Sigmoid colon (tissue), 7 donors: Measurements from ENCODE around the gene FIGNL2. TPM values are rescaled to one million over a fixed set of nuclear protein-coding genes. Genes with fewer than 3 reads are reported as not detected.

Experiments used
- DNase-seq: peaks from one replicate; pipeline ENCODE4 v3.0.0-alpha.2; 2019
- H3K27ac ChIP-seq, 4 donors: fragments of 200-600 bp; sonication (generic); one replicate each; pipeline ENCODE4 v1.5.1; 2016 to 2019; ENCODE audit warnings: mild to moderate bottlenecking in 1 of 4
- H3K27me3 ChIP-seq, 3 donors: fragments of 200-600 bp; sonication (generic); one replicate each; pipeline ENCODE4 v1.5.1; 2019; ENCODE audit warnings: mild to moderate bottlenecking in 1 of 3
- H3K36me3 ChIP-seq, 4 donors: fragments of 200-600 bp; sonication (generic); one replicate each; pipeline ENCODE4 v1.5.1; 2016 to 2019
- H3K4me1 ChIP-seq, 4 donors: fragments of 200-600 bp; sonication (generic); one replicate each; pipeline ENCODE4 v1.5.1; 2017 to 2019
- H3K4me3 ChIP-seq, 4 donors: fragments of 200-600 bp; sonication (generic); one replicate each; pipeline ENCODE4 v1.5.1; 2017 to 2019; ENCODE audit warnings: mild to moderate bottlenecking in 2 of 4, moderate library complexity in 1 of 4
- H3K9me3 ChIP-seq, 4 donors: fragments of 200-600 bp in 3 of 4; sonication (generic) in 3 of 4; one replicate each; pipeline versions ENCODE4 v1.5.1 to v1.6.1; 2013 to 2019
- EP300 ChIP-seq, 4 donors: sonication (generic); formaldehyde crosslinking; IDR thresholded peaks; one replicate each; pipeline ENCODE4 v1.6.1; 2017; ENCODE audit warnings: antibody characterized with exemption in 4 of 4
- POLR2A ChIP-seq, 2 donors: fragments of 450-650 bp; IDR thresholded peaks; one replicate each; pipeline ENCODE4 v1.6.1; 2016; ENCODE audit warnings: antibody characterized with exemption in 2 of 2, mild to moderate bottlenecking in 2 of 2, moderate library complexity in 2 of 2
- POLR2AphosphoS5 ChIP-seq, 4 donors: sonication (generic); formaldehyde crosslinking; IDR thresholded peaks; one replicate each; pipeline ENCODE4 v1.6.1; 2017; ENCODE audit warnings: antibody characterized with exemption in 4 of 4
- WGBS, 2 donors: extraction: QIAGEN DNeasy Blood & Tissue Kit; methylation state at CpG; one replicate each; pipeline ENCODE4 v1.1.7; 2013; 5-methylcytosine and 5-hydroxymethylcytosine counted together
- intact Hi-C: fragments of 100-400 bp; cut with DNase I; formaldehyde crosslinking; loops from one replicate; pipeline ENCODE4 v1.15.1; 2023
- polyA plus RNA-seq, 3 donors: library from polyadenylated mRNA; stranded (reverse); fragments of 200-250 nt; gene quantifications; one replicate each; pipeline ENCODE4 v1.2.3, GENCODE V29; 2013
- total RNA-seq, 4 donors: library from RNA; depleted of rRNA; stranded (reverse); fragments of >200 nt; gene quantifications; one replicate each; pipeline ENCODE4 v1.1.0, GENCODE V29; 2016
- TF ChIP-seq, protein P1 (sequence below), 4 experiments: fragments of 450-650 bp in 3 of 4; fragments of 200-600 bp in 1 of 4; IDR thresholded peaks; one replicate each; pipeline ENCODE4 v1.5.1; 2016 to 2019; ENCODE audit warnings: antibody characterized with exemption in 4 of 4, mild to moderate bottlenecking in 3 of 4, moderate library complexity in 2 of 4
- donor health status: healthy with polysubstance abuse.
- donor health status: Bipolar disorder and iron deficiency.
- donor health status: healthy.

The FIGNL2 gene
- total and polyA plus RNA-seq, 7 donors, result 0.28 to 0.36 (median 0.36) TPM; not detected in 4

DNA sequence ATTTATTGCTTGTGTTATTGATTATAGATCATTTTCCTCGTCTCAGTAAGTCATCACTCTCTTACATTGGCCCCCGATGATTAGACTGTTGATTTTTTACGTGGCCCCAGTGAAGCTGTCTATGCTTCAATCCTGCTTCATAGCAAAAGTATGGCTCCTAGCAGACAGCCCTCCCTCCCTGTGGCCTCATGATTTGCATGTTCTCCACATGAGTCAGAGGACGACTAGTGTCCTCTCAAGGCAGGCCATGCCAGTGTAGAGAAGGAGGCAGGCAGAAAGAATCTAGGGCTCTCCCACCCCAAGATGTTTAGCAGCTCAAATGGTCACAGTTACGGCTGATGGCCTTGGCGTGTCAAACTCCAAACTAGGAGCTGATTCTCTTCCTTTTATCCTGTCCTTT, 59.6 kb downstream of the FIGNL2 start:
- TF ChIP-seq, protein P1, sequence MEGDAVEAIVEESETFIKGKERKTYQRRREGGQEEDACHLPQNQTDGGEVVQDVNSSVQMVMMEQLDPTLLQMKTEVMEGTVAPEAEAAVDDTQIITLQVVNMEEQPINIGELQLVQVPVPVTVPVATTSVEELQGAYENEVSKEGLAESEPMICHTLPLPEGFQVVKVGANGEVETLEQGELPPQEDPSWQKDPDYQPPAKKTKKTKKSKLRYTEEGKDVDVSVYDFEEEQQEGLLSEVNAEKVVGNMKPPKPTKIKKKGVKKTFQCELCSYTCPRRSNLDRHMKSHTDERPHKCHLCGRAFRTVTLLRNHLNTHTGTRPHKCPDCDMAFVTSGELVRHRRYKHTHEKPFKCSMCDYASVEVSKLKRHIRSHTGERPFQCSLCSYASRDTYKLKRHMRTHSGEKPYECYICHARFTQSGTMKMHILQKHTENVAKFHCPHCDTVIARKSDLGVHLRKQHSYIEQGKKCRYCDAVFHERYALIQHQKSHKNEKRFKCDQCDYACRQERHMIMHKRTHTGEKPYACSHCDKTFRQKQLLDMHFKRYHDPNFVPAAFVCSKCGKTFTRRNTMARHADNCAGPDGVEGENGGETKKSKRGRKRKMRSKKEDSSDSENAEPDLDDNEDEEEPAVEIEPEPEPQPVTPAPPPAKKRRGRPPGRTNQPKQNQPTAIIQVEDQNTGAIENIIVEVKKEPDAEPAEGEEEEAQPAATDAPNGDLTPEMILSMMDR (IDR thresholded peaks at IDR 0.05), result no peak
- TF ChIP-seq POLR2AphosphoS5 (IDR thresholded peaks at IDR 0.05) (no peak), POLR2A (IDR thresholded peaks at IDR 0.05) (no peak), EP300 (IDR thresholded peaks at IDR 0.05) (no peak)
- H3K36me3 ChIP-seq, result no peaks in the 10 kb centered on the region
- no peaks in the 10 kb centered on the region for H3K27me3 ChIP-seq
- H3K4me3 ChIP-seq, result no peak overlapping the region
- H3K9me3 ChIP-seq, result no peaks in the 10 kb centered on the region
- whole genome bisulfite sequencing, 2 donors, result 85 to 91% methylated on average over 6 of the region's 6 CpGs
- intact Hi-C loops, result no loop called here
- DNase-seq, result no peak
- H3K4me1 ChIP-seq, result no peaks in the 10 kb centered on the region
- no peak overlapping the region for H3K27ac ChIP-seq

GRCh38 chr12:51785906-51786305, 62.6 kb downstream of the FIGNL2 start:
- 82 to 91% methylated on average over 2 of the region's 2 CpGs for WGBS, 2 donors

DNA sequence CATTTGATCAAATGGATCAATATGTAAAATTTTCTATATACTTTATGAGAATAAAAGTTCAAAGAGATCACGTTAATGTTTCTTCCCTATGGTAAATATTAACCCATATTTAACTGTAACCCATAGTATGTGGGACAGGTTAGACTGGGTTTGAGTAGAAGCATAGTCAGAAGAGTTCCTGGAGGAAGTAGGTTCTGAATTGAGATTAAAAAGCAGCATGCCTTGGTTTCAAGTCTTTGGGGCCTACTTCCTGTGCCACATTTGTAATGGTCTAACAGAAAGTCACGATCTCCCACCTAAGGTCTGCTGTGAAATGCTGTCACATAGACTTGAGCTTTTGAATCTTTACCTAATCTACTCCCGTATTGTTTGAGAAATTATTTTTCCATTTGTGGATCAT, 63.8 kb downstream of the FIGNL2 start:
- intact Hi-C loops, result no loop called here
- Histone ChIP-seq H3K27me3 (no peaks in the 10 kb centered on the region), H3K36me3 (no peaks in the 10 kb centered on the region), H3K27ac (no peak overlapping the region), H3K4me3 (no peak overlapping the region), H3K4me1 (no peaks in the 10 kb centered on the region), H3K9me3 (no peaks in the 10 kb centered on the region)
- no peak for DNase-seq
- TF ChIP-seq POLR2A (IDR thresholded peaks at IDR 0.05) (no peak), EP300 (IDR thresholded peaks at IDR 0.05) (no peak), POLR2AphosphoS5 (IDR thresholded peaks at IDR 0.05) (no peak)
- TF ChIP-seq, protein P1 (IDR thresholded peaks at IDR 0.05), result no peak
- WGBS, 2 donors, result 54 to 60% methylated on average over 3 of the region's 3 CpGs

More at GRCh38 chr12:51785906-51786305, 62.6 kb downstream of the FIGNL2 start:
- Histone ChIP-seq H3K9me3 (no peaks in the 10 kb centered on the region), H3K27ac (no peak overlapping the region), H3K36me3 (no peaks in the 10 kb centered on the region), H3K4me1 (no peaks in the 10 kb centered on the region), H3K27me3 (no peaks in the 10 kb centered on the region), H3K4me3 (no peak overlapping the region)
- no peak for DNase-seq
- no peak for TF ChIP-seq POLR2AphosphoS5 (IDR thresholded peaks at IDR 0.05)
- TF ChIP-seq POLR2A (IDR thresholded peaks at IDR 0.05), result no peak
- TF ChIP-seq, protein P1 (IDR thresholded peaks at IDR 0.05), result no peak
- no peak for TF ChIP-seq EP300 (IDR thresholded peaks at IDR 0.05)
- intact Hi-C loops, result no loop called here

GRCh38 chr12:51779876-51780275, 68.6 kb downstream of the FIGNL2 start:
- H3K27me3 ChIP-seq, result no peaks in the 10 kb centered on the region
- no peak overlapping the region for H3K27ac ChIP-seq
- no peak overlapping the region for H3K4me3 ChIP-seq
- WGBS, 2 donors, result 80 to 95% methylated on average over 5 of the region's 5 CpGs
- H3K4me1 ChIP-seq, result no peaks in the 10 kb centered on the region
- no peaks in the 10 kb centered on the region for H3K36me3 ChIP-seq
- no peak for DNase-seq
- intact Hi-C loops, result no loop called here
- no peaks in the 10 kb centered on the region for H3K9me3 ChIP-seq
- TF ChIP-seq POLR2A (IDR thresholded peaks at IDR 0.05), result no peak
- TF ChIP-seq POLR2AphosphoS5 (IDR thresholded peaks at IDR 0.05), result no peak
- TF ChIP-seq EP300 (IDR thresholded peaks at IDR 0.05), result no peak
- TF ChIP-seq, protein P1 (IDR thresholded peaks at IDR 0.05), result no peak

DNA sequence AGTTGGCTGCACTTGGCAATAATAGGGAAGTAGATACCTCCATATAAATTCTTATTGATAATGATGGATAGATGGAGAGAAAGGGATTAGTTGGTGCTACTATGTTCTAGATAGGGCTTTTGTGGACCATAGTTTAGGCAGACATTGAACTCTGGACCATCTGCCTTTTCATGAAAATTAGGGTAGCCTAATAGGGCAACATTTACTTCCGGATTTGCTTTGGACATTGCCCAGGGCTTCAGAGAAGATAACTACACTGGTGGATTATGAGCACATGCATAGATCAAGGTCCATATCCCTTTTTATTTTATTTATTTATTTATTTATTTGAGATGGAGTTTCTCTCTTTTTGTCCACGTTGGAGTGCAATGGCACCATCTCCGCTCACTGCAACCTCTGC, 70.5 kb downstream of the FIGNL2 start:
- Histone ChIP-seq H3K4me1 (no peaks in the 10 kb centered on the region), H3K4me3 (no peak overlapping the region), H3K27me3 (no peaks in the 10 kb centered on the region), H3K36me3 (no peaks in the 10 kb centered on the region), H3K27ac (no peak overlapping the region), H3K9me3 (no peaks in the 10 kb centered on the region)
- no peak for DNase-seq
- WGBS, 2 donors, result 56 to 81% methylated on average over 3 of the region's 3 CpGs
- intact Hi-C loops, result no loop called here
- TF ChIP-seq POLR2A (IDR thresholded peaks at IDR 0.05) (no peak), POLR2AphosphoS5 (IDR thresholded peaks at IDR 0.05) (no peak), EP300 (IDR thresholded peaks at IDR 0.05) (no peak)
- TF ChIP-seq, protein P1 (IDR thresholded peaks at IDR 0.05), result no peak
